H1 (cell line): ENCODE results near the gene ZFP90. TPM values are rescaled to one million over a fixed set of nuclear protein-coding genes. Genes with fewer than 3 reads are reported as not detected.

ENCODE experiments used
- BACH1 ChIP-seq: IDR thresholded peaks from 2 replicates; pipeline ENCODE4 v1.6.1; 2012; ENCODE audit warnings: low read length, improper control_type of control experiment
- BRCA1 ChIP-seq: IDR thresholded peaks from 2 replicates; pipeline ENCODE4 v1.6.1; 2012; ENCODE audit warnings: low read depth, low read length, improper control_type of control experiment
- CBX8 ChIP-seq: fragments of 300-800, 300-1000 bp; sonication (generic); IDR thresholded peaks from 2 replicates; pipeline ENCODE4 v1.7.1; 2016; ENCODE audit warnings: low read depth, low read length, borderline replicate concordance
- CEBPB ChIP-seq: IDR thresholded peaks from 2 replicates; pipeline ENCODE4 v1.6.1; 2012; ENCODE audit warnings: low read depth, low read length
- CHD2 ChIP-seq: IDR thresholded peaks from 2 replicates; pipeline ENCODE4 v1.6.1; 2012; ENCODE audit warnings: low read length, improper control_type of control experiment
- EGR1 ChIP-seq: IDR thresholded peaks from 2 replicates; pipeline ENCODE4 v1.6.1; 2011; ENCODE audit warnings: low read depth, low read length, borderline replicate concordance
- EZH2 ChIP-seq: fragments of 200-600 bp; sonication (generic); IDR thresholded peaks from 2 replicates; pipeline ENCODE4 v1.7.1; 2012; ENCODE audit warnings: low read depth, mild to moderate bottlenecking, moderate library complexity, low read length, inconsistent platforms; ENCODE audit not compliant: severe bottlenecking
- HDAC6 ChIP-seq: IDR thresholded peaks from one replicate; pipeline ENCODE4 v1.7.1; 2012; ENCODE audit warnings: low read depth, mild to moderate bottlenecking, inconsistent platforms, low read length, moderate library complexity
- JUND ChIP-seq: IDR thresholded peaks from 2 replicates; pipeline ENCODE4 v1.6.1; 2011; ENCODE audit warnings: mild to moderate bottlenecking, improper control_type of control experiment, low read length
- KDM1A ChIP-seq: fragments of 200-600, 300-600 bp; sonication (generic); IDR thresholded peaks from 2 replicates; pipeline ENCODE4 v1.7.1; 2016; ENCODE audit warnings: mild to moderate bottlenecking, low read length, borderline replicate concordance
- KDM4A ChIP-seq: IDR thresholded peaks from one replicate; pipeline ENCODE4 v1.7.1; 2012; ENCODE audit warnings: low read depth, mild to moderate bottlenecking, moderate library complexity, low read length, inconsistent platforms; ENCODE audit not compliant: severe bottlenecking
- KDM5A ChIP-seq: fragments of 200-600 bp; IDR thresholded peaks from 2 replicates; pipeline ENCODE4 v1.7.1; 2012; ENCODE audit warnings: mild to moderate bottlenecking, low read length, inconsistent platforms, mixed read lengths
- MAFK ChIP-seq: IDR thresholded peaks from 2 replicates; pipeline ENCODE4 v1.6.1; 2012; ENCODE audit warnings: low read depth, mild to moderate bottlenecking, improper control_type of control experiment, low read length
- NRF1 ChIP-seq: IDR thresholded peaks from 2 replicates; pipeline ENCODE4 v1.6.1; 2011; ENCODE audit warnings: mild to moderate bottlenecking, low read depth, low read length, improper control_type of control experiment
- PHF8 ChIP-seq: fragments of 200-600 bp; sonication (generic); conservative IDR thresholded peaks from 2 replicates; pipeline ENCODE4 v1.7.1; 2012; ENCODE audit warnings: low read depth, mild to moderate bottlenecking, inconsistent platforms, low read length, moderate library complexity
- POU5F1 ChIP-seq: IDR thresholded peaks from 2 replicates; pipeline ENCODE4 v1.6.1; 2011; ENCODE audit warnings: low read depth, mild to moderate bottlenecking, low read length, moderate library complexity
- RBBP5 ChIP-seq: IDR thresholded peaks from 2 replicates; pipeline ENCODE4 v1.7.1; 2012; ENCODE audit warnings: low read depth, mild to moderate bottlenecking, inconsistent platforms, low read length, moderate library complexity, borderline replicate concordance
- SP4 ChIP-seq: IDR thresholded peaks from 2 replicates; pipeline ENCODE4 v1.6.1; 2012; ENCODE audit warnings: low read length, inconsistent platforms
- TAF7 ChIP-seq: optimal IDR thresholded peaks from 2 replicates; pipeline ENCODE3; 2011; ENCODE audit warnings: low read depth, mild to moderate bottlenecking, inconsistent platforms, low read length, moderate library complexity, borderline replicate concordance
- YY1 ChIP-seq: IDR thresholded peaks from 2 replicates; pipeline ENCODE4 v1.6.1; 2011; ENCODE audit warnings: low read depth, mild to moderate bottlenecking, low read length
- polyA plus RNA-seq, 7 experiments: library from polyadenylated mRNA; depleted of rRNA in 3 of 7; stranded (reverse) in 5 of 7; unstranded in 2 of 7; fragments of >200 nt in 5 of 7; fragments of 200-250 nt in 2 of 7; gene quantifications; 1 replicate in 5 of 7; 2 replicates in 1 of 7; 4 replicates in 1 of 7; pipeline versions ENCODE4 v1.2.1 to v1.2.3, GENCODE V29; 2011 to 2013; ENCODE audit warnings: missing spikeins in 2 of 7, mixed read lengths in 2 of 7
- total RNA-seq: library from RNA; stranded (reverse); fragmentation: NEBNext Ultra II Directional; extraction: Animal tissue kit (Norgen Biotek cat#: 25700); gene quantifications from 2 replicates; pipeline ENCODE4 v1.2.1, GENCODE V29; 2021
- TF ChIP-seq, protein P1 (sequence below): IDR thresholded peaks from 2 replicates; pipeline ENCODE4 v1.6.1; 2011; ENCODE audit warnings: low read length, improper control_type of control experiment

ZFP90 gene
- total and polyA plus RNA-seq, 2 of the 8 experiments (the other 6 are each of a cell fraction or from before 2014, with no cell fraction given): 10.3 to 19.1 TPM

DNA sequence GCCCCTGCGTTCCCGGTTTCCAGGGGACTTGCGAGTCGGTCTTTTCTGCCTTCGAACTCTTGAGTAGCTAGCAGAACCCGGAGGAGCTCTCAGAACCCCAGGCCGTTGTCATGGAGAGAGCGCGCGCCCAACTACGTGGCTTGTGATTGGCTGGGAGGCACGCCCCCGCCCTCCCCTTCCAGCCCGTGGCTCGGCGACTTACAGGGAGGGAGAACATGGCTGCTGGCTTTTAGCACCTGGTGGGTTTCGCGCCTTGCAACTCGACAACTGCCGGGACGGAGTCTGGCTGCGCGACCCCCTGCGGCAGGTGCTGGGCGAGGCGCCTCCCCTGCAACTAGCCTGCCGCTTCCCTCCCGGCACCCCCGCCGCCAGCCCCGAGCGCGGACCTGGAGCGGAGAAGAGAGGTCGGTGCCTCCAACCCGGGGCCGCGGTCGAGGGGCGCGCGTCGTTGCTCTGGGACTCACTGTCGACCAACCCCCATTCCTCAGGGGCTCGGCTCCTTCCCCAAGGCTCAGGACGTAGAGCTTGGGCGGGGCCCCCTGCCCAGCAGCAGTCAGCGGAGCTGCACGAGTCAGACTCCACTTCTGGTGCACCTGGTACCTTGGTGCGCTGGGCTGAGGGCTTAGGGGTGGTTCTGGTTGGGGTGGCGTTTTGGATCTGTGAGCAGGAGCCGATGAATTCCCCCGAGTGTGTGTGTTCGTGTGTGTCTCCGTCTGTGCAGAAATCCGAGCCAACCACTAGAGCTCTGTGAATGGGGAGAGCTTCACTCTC, 9.0 kb upstream of the ZFP90 start (continued):
- TF ChIP-seq MAFK (no peak), HDAC6 (no peak), CHD2 (0 out of 2 replicates have a peak, but pooled peaks have one; percentile 48), BRCA1 (no peak), EGR1 (peak; percentile 97), RBBP5 (peak; percentile 72), JUND (no peak), TAF7 (peak; percentile 53), EZH2 (no peak), KDM5A (no peak), YY1 (peak; percentile 90), KDM4A (peak; percentile 99), CBX8 (no peak), CEBPB (no peak), POU5F1 (no peak), PHF8 (peak; percentile 71), SP4 (no peak), NRF1 (no peak), KDM1A (no peak), BACH1 (no peak)
- TF ChIP-seq, protein P1, sequence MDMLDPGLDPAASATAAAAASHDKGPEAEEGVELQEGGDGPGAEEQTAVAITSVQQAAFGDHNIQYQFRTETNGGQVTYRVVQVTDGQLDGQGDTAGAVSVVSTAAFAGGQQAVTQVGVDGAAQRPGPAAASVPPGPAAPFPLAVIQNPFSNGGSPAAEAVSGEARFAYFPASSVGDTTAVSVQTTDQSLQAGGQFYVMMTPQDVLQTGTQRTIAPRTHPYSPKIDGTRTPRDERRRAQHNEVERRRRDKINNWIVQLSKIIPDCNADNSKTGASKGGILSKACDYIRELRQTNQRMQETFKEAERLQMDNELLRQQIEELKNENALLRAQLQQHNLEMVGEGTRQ: no peak
